Neuronal stem cell (in vitro differentiated cells): Measurements from ENCODE around the gene BEND5. TPM values are rescaled to one million over a fixed set of nuclear protein-coding genes. Genes with fewer than 3 reads are reported as not detected.

Experiments
- DNase-seq: peaks from one replicate; pipeline ENCODE4 v3.0.0-alpha.2; 2013; ENCODE audit warnings: low spot score
- H2AFZ ChIP-seq: one replicate; pipeline ENCODE4 v1.6.1; 2013; ENCODE audit warnings: mild to moderate bottlenecking, low read length, inconsistent platforms
- H2AK5ac ChIP-seq: 2 replicates; pipeline ENCODE4 v1.6.1; 2013; ENCODE audit warnings: low read depth, mild to moderate bottlenecking, inconsistent platforms, low read length, moderate library complexity, mixed read lengths
- H2BK120ac ChIP-seq: 2 replicates; pipeline ENCODE4 v1.6.1; 2013; ENCODE audit warnings: low read depth, mild to moderate bottlenecking, inconsistent platforms, low read length, moderate library complexity, mixed read lengths
- H2BK12ac ChIP-seq: one replicate; pipeline ENCODE4 v1.6.1; 2013; ENCODE audit warnings: low read length, inconsistent platforms
- H2BK15ac ChIP-seq: 2 replicates; pipeline ENCODE4 v1.6.1; 2013; ENCODE audit warnings: mild to moderate bottlenecking, low read length, inconsistent platforms, mixed read lengths
- H2BK5ac ChIP-seq: one replicate; pipeline ENCODE4 v1.6.1; 2013; ENCODE audit warnings: inconsistent platforms, mild to moderate bottlenecking, low read length, moderate library complexity
- H3K14ac ChIP-seq: one replicate; pipeline ENCODE4 v1.6.1; 2013; ENCODE audit warnings: low read length, inconsistent platforms
- H3K18ac ChIP-seq: 2 replicates; pipeline ENCODE4 v1.6.1; 2013; ENCODE audit warnings: low read length, inconsistent platforms
- H3K23ac ChIP-seq: 2 replicates; pipeline ENCODE4 v1.6.1; 2013; ENCODE audit warnings: low read depth, mild to moderate bottlenecking, mixed read lengths, low read length, inconsistent platforms; ENCODE audit not compliant: poor library complexity
- H3K27ac ChIP-seq: replicated peaks from 3 replicates; pipeline ENCODE4 v1.5.1; 2013; ENCODE audit warnings: low read length, inconsistent platforms
- H3K27me3 ChIP-seq, 3 experiments: 2 replicates each; pipeline ENCODE4 v1.6.1; 2013; ENCODE audit warnings: low read length in 3 of 3, mild to moderate bottlenecking in 2 of 3, inconsistent platforms in 1 of 3, low read depth in 1 of 3, mixed read lengths in 1 of 3, moderate library complexity in 1 of 3; ENCODE audit not compliant: control insufficient read depth in 3 of 3, insufficient read depth in 3 of 3
- H3K36me3 ChIP-seq, 2 donors: replicated peaks in 1 of 2; 2 replicates each; pipeline ENCODE4 v1.6.1; 2013; ENCODE audit warnings: low read length in 2 of 2; ENCODE audit not compliant: control insufficient read depth in 2 of 2, insufficient read depth in 2 of 2
- H3K4ac ChIP-seq: 2 replicates; pipeline ENCODE4 v1.6.1; 2013; ENCODE audit warnings: inconsistent platforms, mild to moderate bottlenecking, low read length, moderate library complexity
- H3K4me1 ChIP-seq, 2 donors: 1 replicate in 1 of 2; 2 replicates in 1 of 2; pipeline ENCODE4 v1.6.1; 2013; ENCODE audit warnings: low read length in 2 of 2, low read depth in 1 of 2; ENCODE audit not compliant: control insufficient read depth in 2 of 2, insufficient read depth in 1 of 2
- H3K4me2 ChIP-seq: one replicate; pipeline ENCODE4 v1.6.1; 2013; ENCODE audit warnings: mild to moderate bottlenecking, low read length, inconsistent platforms; ENCODE audit not compliant: insufficient read depth, poor library complexity, severe bottlenecking
- H3K4me3 ChIP-seq, 2 donors: 2 replicates each; pipeline ENCODE4 v1.5.1; 2013; ENCODE audit warnings: low read length in 2 of 2, mild to moderate bottlenecking in 2 of 2, inconsistent platforms in 1 of 2, moderate library complexity in 1 of 2
- H3K79me1 ChIP-seq: one replicate; pipeline ENCODE4 v1.6.1; 2013; ENCODE audit warnings: low read depth, mild to moderate bottlenecking, inconsistent platforms, low read length, moderate library complexity
- H3K9ac ChIP-seq: one replicate; pipeline ENCODE4 v1.6.1; 2013; ENCODE audit warnings: mild to moderate bottlenecking, low read depth, low read length, inconsistent platforms; ENCODE audit not compliant: poor library complexity
- H3K9me3 ChIP-seq, 2 donors: replicated peaks in 1 of 2; 2 replicates each; pipeline versions ENCODE3 to v1.6.1; 2013; ENCODE audit warnings: low read length in 2 of 2, mild to moderate bottlenecking in 2 of 2, inconsistent platforms in 1 of 2, low read depth in 1 of 2, mixed read lengths in 1 of 2, moderate library complexity in 1 of 2; ENCODE audit not compliant: control insufficient read depth in 2 of 2, insufficient read depth in 1 of 2
- H4K8ac ChIP-seq: one replicate; pipeline ENCODE4 v1.6.1; 2013; ENCODE audit warnings: low read depth, mild to moderate bottlenecking, inconsistent platforms, low read length, moderate library complexity
- H4K91ac ChIP-seq: one replicate; pipeline ENCODE4 v1.6.1; 2013; ENCODE audit warnings: low read length, low read depth, mild to moderate bottlenecking, inconsistent platforms; ENCODE audit not compliant: poor library complexity
- WGBS, 2 donors: extraction: QIAGEN DNeasy Blood & Tissue Kit; methylation state at CpG; one replicate each; pipeline ENCODE4 v1.1.7; 2013; ENCODE audit warnings: missing lambda C conversion rate in 2 of 2, mixed read lengths in 1 of 2; ENCODE audit not compliant: insufficient read length in 2 of 2, insufficient replicate concordance in 1 of 2; ENCODE audit errors: extremely low coverage in 2 of 2; 5-methylcytosine and 5-hydroxymethylcytosine counted together
- polyA plus RNA-seq, 2 experiments: library from polyadenylated mRNA; stranded (reverse); fragments of 200-250 nt; gene quantifications; one replicate each; pipeline ENCODE4 v1.2.3, GENCODE V29; 2013

The BEND5 gene
- 34.9 TPM for polyA plus RNA-seq (2013, experiment 1 of 2)
- polyA plus RNA-seq (2013, experiment 2 of 2): 37.2 TPM

- H3K27me3 ChIP-seq: peaks cover 0 to 5% (median 0%) of the 10 kb centered on the region in 3 experiments
- peak within 1 kb of the TSS; percentile 56 for H2BK15ac ChIP-seq
- no peak within 1 kb of the TSS for H3K27ac ChIP-seq
- peaks cover 3% of the 10 kb centered on the region for H3K79me1 ChIP-seq
- peak within 1 kb of the TSS; percentile 78 for H2AK5ac ChIP-seq
- H3K9ac ChIP-seq: peak within 1 kb of the TSS; percentile 79
- DNase-seq: peak; percentile 81
- no peak within 1 kb of the TSS for H2BK120ac ChIP-seq
- H2AFZ ChIP-seq: peak within 1 kb of the TSS; percentile 98
- peaks cover 0 to 13% of the 10 kb centered on the region in 2 donors for H3K4me1 ChIP-seq
- H2BK5ac ChIP-seq: peak within 1 kb of the TSS; percentile 76
- H3K4me2 ChIP-seq: peak within 1 kb of the TSS; percentile 91
- H2BK12ac ChIP-seq: no peak within 1 kb of the TSS
- no peak within 1 kb of the TSS for H4K91ac ChIP-seq
- peak within 1 kb of the TSS; percentile 97 for H3K18ac ChIP-seq
- H4K8ac ChIP-seq: no peak within 1 kb of the TSS
- peaks cover 5 to 42% of the 10 kb centered on the region in 2 donors for H3K36me3 ChIP-seq
- peak within 1 kb of the TSS; percentile 34 for H3K23ac ChIP-seq
- H3K9me3 ChIP-seq: no peaks in the 10 kb centered on the region
- no CpG with 5 or more reads among the region's 73 CpGs for WGBS, 2 donors
- peak within 1 kb of the TSS; percentile 9 for H3K14ac ChIP-seq
- no peak within 1 kb of the TSS for H3K4ac ChIP-seq
- H3K4me3 ChIP-seq: peak within 1 kb of the TSS; percentile 83 to 92
Measured at GRCh38 chr1:48776393-48777218, at the start of gene BEND5. TSS of gene BEND5 (minus strand) at chr1:48776891. CDS start at chr1:48776831, 60 bp downstream.

GRCh38 chr1:48823168-48823567 lies 46.5 kb upstream of the BEND5 start:
- Histone ChIP-seq H3K27ac (no peak overlapping the region), H3K14ac (no peak overlapping the region), H3K9me3 (no peaks in the 10 kb centered on the region), H4K8ac (no peak overlapping the region), H2AK5ac (no peak overlapping the region), H3K4me1 (no peaks in the 10 kb centered on the region), H3K27me3 (no peaks in the 10 kb centered on the region), H3K23ac (no peak overlapping the region), H3K4me2 (no peak overlapping the region), H3K79me1 (no peaks in the 10 kb centered on the region), H2BK12ac (no peak overlapping the region), H3K9ac (no peak overlapping the region), H2AFZ (no peak overlapping the region), H3K4ac (no peak overlapping the region), H2BK120ac (no peak overlapping the region), H3K36me3 (no peaks in the 10 kb centered on the region), H3K18ac (no peak overlapping the region), H4K91ac (no peak overlapping the region), H2BK5ac (no peak overlapping the region), H3K4me3 (no peak overlapping the region), H2BK15ac (no peak overlapping the region)
- no peak for DNase-seq

- Histone ChIP-seq H2BK120ac (no peak overlapping the region), H2BK5ac (no peak overlapping the region), H2AK5ac (no peak overlapping the region), H3K4me3 (no peak overlapping the region), H2AFZ (no peak overlapping the region), H4K8ac (no peak overlapping the region), H3K4me2 (no peak overlapping the region), H4K91ac (no peak overlapping the region), H3K18ac (no peak overlapping the region), H3K4ac (no peak overlapping the region), H3K79me1 (no peaks in the 10 kb centered on the region), H3K9me3 (no peaks in the 10 kb centered on the region), H3K9ac (no peak overlapping the region), H3K4me1 (no peaks in the 10 kb centered on the region), H3K23ac (no peak overlapping the region), H2BK15ac (no peak overlapping the region), H3K27ac (no peak overlapping the region), H2BK12ac (no peak overlapping the region), H3K14ac (no peak overlapping the region), H3K36me3 (no peaks in the 10 kb centered on the region), H3K27me3 (no peaks in the 10 kb centered on the region)
- no peak for DNase-seq
- no CpG with 5 or more reads among the region's 3 CpGs for WGBS, 2 donors
Measured at GRCh38 chr1:48820491-48820890, 43.8 kb upstream of the BEND5 start.

- no peaks in the 10 kb centered on the region for H3K9me3 ChIP-seq
- H2AK5ac ChIP-seq: no peak overlapping the region
- no peak overlapping the region for H4K8ac ChIP-seq
- H3K14ac ChIP-seq: no peak overlapping the region
- no peaks in the 10 kb centered on the region for H3K79me1 ChIP-seq
- no peak overlapping the region for H2BK12ac ChIP-seq
- no CpG with 5 or more reads among the region's 4 CpGs for WGBS, 2 donors
- H3K4me2 ChIP-seq: no peak overlapping the region
- no peaks in the 10 kb centered on the region for H3K36me3 ChIP-seq
- no peak overlapping the region for H3K27ac ChIP-seq
- H3K9ac ChIP-seq: no peak overlapping the region
- no peak overlapping the region for H2BK120ac ChIP-seq
- peak; percentile 39 for DNase-seq
- H3K23ac ChIP-seq: no peak overlapping the region
- H4K91ac ChIP-seq: no peak overlapping the region
- H3K18ac ChIP-seq: no peak overlapping the region
- H3K4ac ChIP-seq: no peak overlapping the region
- no peak overlapping the region for H2BK5ac ChIP-seq
- H2AFZ ChIP-seq: no peak overlapping the region
- no peak overlapping the region for H2BK15ac ChIP-seq
- H3K27me3 ChIP-seq: no peaks in the 10 kb centered on the region
- no peak overlapping the region for H3K4me3 ChIP-seq
- H3K4me1 ChIP-seq: no peaks in the 10 kb centered on the region
Measured at GRCh38 chr1:48817505-48818114, 40.9 kb upstream of the BEND5 start.
